ENCODE measurements around the gene ZNF839.

ZNF839 gene

GRCh38 chr14:102390064-102390855, 70.7 kb downstream of the ZNF839 start:
- no peak for DNase-seq

All from NK-92 treated with Interleukin-12 subunit alpha and Interleukin-12 subunit beta, amount 100 ng/mL, for 24 hours (cell line).